ENCODE measurements around the gene PSORS1C1. TPM values are rescaled to one million over a fixed set of nuclear protein-coding genes. Genes with fewer than 3 reads are reported as not detected.

Gene PSORS1C1
- total RNA-seq, 1 donor from 2014 or later = not detected

GRCh38 chr6:31096656-31097055 lies 17.9 kb upstream of the PSORS1C1 start:
- H3K27me3 Mint-ChIP-seq = peaks cover 12% of the 10 kb centered on the region
- H3K9me3 Mint-ChIP-seq = no peaks in the 10 kb centered on the region
- no peak for DNase-seq (ENCODE audit: extremely low spot score, unreplicated experiment)
- no peaks in the 10 kb centered on the region for H3K36me3 Mint-ChIP-seq
- H3K27ac Mint-ChIP-seq = no peak overlapping the region
- no peak for TF ChIP-seq CTCF (conservative IDR thresholded peaks at IDR 0.05)
- H3K4me3 Mint-ChIP-seq = no peak overlapping the region
- no peaks in the 10 kb centered on the region for H3K4me1 Mint-ChIP-seq (ENCODE audit: unreplicated experiment)

- Mint-ChIP-seq H3K9me3 (no peaks in the 10 kb centered on the region), H3K4me3 (no peak overlapping the region), H3K27me3 (peaks cover 16% of the 10 kb centered on the region), H3K4me1 (ENCODE audit: unreplicated experiment) (no peaks in the 10 kb centered on the region), H3K36me3 (no peaks in the 10 kb centered on the region), H3K27ac (no peak overlapping the region)
- no peak for TF ChIP-seq CTCF (conservative IDR thresholded peaks at IDR 0.05)
- DNase-seq (ENCODE audit: extremely low spot score, unreplicated experiment) = no peak
Observed at GRCh38 chr6:31098449-31098938, 16.1 kb upstream of the PSORS1C1 start.

- no peaks in the 10 kb centered on the region for H3K9me3 Mint-ChIP-seq
- no peak overlapping the region for H3K4me3 Mint-ChIP-seq
- no peak for DNase-seq (ENCODE audit: extremely low spot score, unreplicated experiment)
- H3K36me3 Mint-ChIP-seq = no peaks in the 10 kb centered on the region
- TF ChIP-seq CTCF (conservative IDR thresholded peaks at IDR 0.05) = no peak
- no peak overlapping the region for H3K27ac Mint-ChIP-seq
- peaks cover 15% of the 10 kb centered on the region for H3K27me3 Mint-ChIP-seq
- no peaks in the 10 kb centered on the region for H3K4me1 Mint-ChIP-seq (ENCODE audit: unreplicated experiment)
Observed at GRCh38 chr6:31103136-31103535, 11.5 kb upstream of the PSORS1C1 start.

DNA sequence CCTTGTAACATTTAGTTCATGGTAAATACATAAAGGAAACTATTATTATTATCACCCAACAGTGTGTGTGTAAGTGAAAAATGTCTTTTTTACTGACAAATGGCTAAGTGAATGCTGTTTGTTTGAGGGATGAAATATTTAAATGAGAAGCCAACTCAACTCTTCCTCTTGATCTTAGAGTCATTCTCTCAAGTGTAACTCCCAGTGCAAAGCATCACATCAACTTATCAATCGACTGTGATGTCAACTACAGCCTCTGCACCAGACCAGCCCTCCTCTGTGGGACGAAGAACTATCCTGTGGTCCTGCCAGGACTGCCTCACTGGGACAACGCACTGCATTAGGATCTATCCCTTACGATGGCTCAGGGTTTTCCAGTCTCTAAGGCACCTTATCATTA lies 7.5 kb upstream of the PSORS1C1 start:
- no peak for DNase-seq (ENCODE audit: extremely low spot score, unreplicated experiment)
- Mint-ChIP-seq H3K27ac (no peak overlapping the region), H3K9me3 (no peaks in the 10 kb centered on the region), H3K27me3 (peaks cover 32% of the 10 kb centered on the region), H3K4me3 (no peak overlapping the region), H3K36me3 (no peaks in the 10 kb centered on the region), H3K4me1 (ENCODE audit: unreplicated experiment) (no peaks in the 10 kb centered on the region)
- no peak for TF ChIP-seq CTCF (conservative IDR thresholded peaks at IDR 0.05)

DNA sequence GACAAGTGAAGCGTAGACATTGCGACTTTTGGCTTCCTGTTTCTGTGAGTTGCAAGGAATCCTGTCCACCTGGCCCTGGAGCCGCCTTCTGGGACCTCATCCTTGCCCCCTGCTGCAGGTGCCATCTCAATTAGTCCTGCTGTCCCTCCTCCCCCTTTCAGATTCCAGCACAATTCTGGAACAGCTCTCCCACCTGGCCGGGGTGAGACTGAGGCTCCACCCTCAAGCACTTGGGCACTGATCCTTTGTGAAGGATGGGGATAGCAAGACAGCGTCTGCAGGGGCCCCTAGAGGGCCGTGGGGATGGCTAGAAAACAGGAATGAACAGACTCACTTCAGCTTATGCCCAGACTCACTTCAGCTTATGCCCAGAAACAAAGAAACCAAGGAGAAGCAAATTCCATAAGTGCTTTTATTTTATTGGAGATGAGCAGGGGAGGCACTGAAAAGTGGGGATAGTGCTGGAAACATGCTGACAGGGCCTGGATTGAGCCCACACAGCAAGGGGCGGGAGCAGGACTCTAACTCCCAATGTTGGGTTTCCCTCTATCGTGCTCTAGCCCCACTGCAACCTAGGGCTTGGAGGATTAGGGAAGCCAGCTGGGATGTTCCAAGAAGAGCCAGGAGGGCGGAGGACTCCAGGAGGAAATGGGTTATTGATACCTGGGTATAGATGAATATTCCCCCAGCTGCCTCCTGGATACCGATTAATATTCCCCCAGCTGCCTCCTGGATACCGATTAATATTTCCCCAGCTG lies 3.6 kb upstream of the PSORS1C1 start:
- DNase-seq (ENCODE audit: extremely low spot score, unreplicated experiment) = no peak
- no peaks in the 10 kb centered on the region for H3K36me3 Mint-ChIP-seq
- peaks cover 53% of the 10 kb centered on the region for H3K27me3 Mint-ChIP-seq
- no peaks in the 10 kb centered on the region for H3K9me3 Mint-ChIP-seq
- no peak overlapping the region for H3K27ac Mint-ChIP-seq
- H3K4me1 Mint-ChIP-seq (ENCODE audit: unreplicated experiment) = no peaks in the 10 kb centered on the region
- H3K4me3 Mint-ChIP-seq = no peak overlapping the region
- TF ChIP-seq CTCF (conservative IDR thresholded peaks at IDR 0.05) = no peak

Data from type B pancreatic cell (in vitro differentiated cells).